HepG2 (cell line): Measurements from ENCODE around the gene TRIM27. TPM values are rescaled to one million over a fixed set of nuclear protein-coding genes. Genes with fewer than 3 reads are reported as not detected.
A peak's percentile ranks its signal among the peaks of the same experiment; 100 is the strongest.

ENCODE experiments used
- ETV6 ChIP-seq: sonication (generic); formaldehyde crosslinking; conservative IDR thresholded peaks from 2 replicates; pipeline ENCODE4 v1.4.0; 2020; ENCODE audit warnings: missing genetic modification reagents
- GATAD1 ChIP-seq: IDR thresholded peaks from 2 replicates; pipeline ENCODE4 v1.6.1; 2016; ENCODE audit warnings: missing genetic modification reagents, missing compliant biosample characterization
- JUND ChIP-seq: sonication (generic); formaldehyde crosslinking; IDR thresholded peaks from 2 replicates; pipeline ENCODE4 v1.8.0; 2022; ENCODE audit warnings: mild to moderate bottlenecking, missing genetic modification reagents
- KDM5A ChIP-seq: fragments of 200-600 bp; sonication (generic); IDR thresholded peaks from 2 replicates; pipeline ENCODE4 v1.7.0; 2018; ENCODE audit warnings: antibody characterized with exemption, mild to moderate bottlenecking, low read length, borderline replicate concordance
- PRPF4 ChIP-seq: fragments of 200-400 bp; formaldehyde crosslinking; IDR thresholded peaks from 2 replicates; pipeline ENCODE4 v1.6.1; 2016; ENCODE audit warnings: low read length, low read depth; ENCODE audit not compliant: poor library complexity, severe bottlenecking
- SMAD9 ChIP-seq: sonication (generic); formaldehyde crosslinking; IDR thresholded peaks from 2 replicates; pipeline ENCODE4 v1.5.1; 2020; ENCODE audit warnings: mild to moderate bottlenecking, missing genetic modification reagents
- SRSF1 ChIP-seq: fragments of 200-400 bp; formaldehyde crosslinking; optimal IDR thresholded peaks from 2 replicates; pipeline ENCODE3; 2017; ENCODE audit warnings: mild to moderate bottlenecking, low read depth, low read length, moderate library complexity
- TBX3 ChIP-seq: fragments of 450-650 bp; IDR thresholded peaks from 2 replicates; pipeline ENCODE4 v1.6.1; 2017; ENCODE audit warnings: antibody characterized with exemption, mild to moderate bottlenecking, inconsistent platforms, borderline replicate concordance
- U2AF2 ChIP-seq: fragments of 200-400 bp; formaldehyde crosslinking; IDR thresholded peaks from 2 replicates; pipeline ENCODE4 v1.6.1; 2017; ENCODE audit warnings: low read depth, mild to moderate bottlenecking, low read length
- ZBTB3 ChIP-seq: sonication (generic); formaldehyde crosslinking; IDR thresholded peaks from 2 replicates; pipeline ENCODE4 v1.4.0; 2020; ENCODE audit warnings: low read depth, mild to moderate bottlenecking, moderate library complexity, missing genetic modification reagents, borderline replicate concordance
- ZMAT3 ChIP-seq: sonication (generic); formaldehyde crosslinking; conservative IDR thresholded peaks from 2 replicates; pipeline ENCODE4 v1.7.0; 2021; ENCODE audit warnings: missing genetic modification reagents
- ZMYM3 ChIP-seq: sonication (generic); formaldehyde crosslinking; IDR thresholded peaks from 2 replicates; pipeline ENCODE4 v1.5.1; 2020; ENCODE audit warnings: mild to moderate bottlenecking, missing genetic modification reagents
- ZNF143 ChIP-seq: sonication (generic); formaldehyde crosslinking; IDR thresholded peaks from 2 replicates; pipeline ENCODE4 v1.4.0; 2020; ENCODE audit warnings: missing genetic modification reagents
- ZNF644 ChIP-seq: IDR thresholded peaks from 2 replicates; pipeline ENCODE4 v1.6.1; 2016; ENCODE audit warnings: low read depth
- polyA plus RNA-seq, 8 experiments: library from polyadenylated mRNA; depleted of rRNA in 3 of 8; stranded (reverse) in 7 of 8; unstranded in 1 of 8; fragments of >200 nt; fragmentation: Illumina TruSeq in 4 of 8; extraction: Trizol in 4 of 8; gene quantifications; 2 replicates each; pipeline versions ENCODE4 v1.2.1 to v1.2.3, GENCODE V29; 2011 to 2016; ENCODE audit warnings: low read depth in 4 of 8, missing spikeins in 1 of 8, mixed read lengths in 1 of 8; ENCODE audit not compliant: insufficient read depth in 1 of 8
- total RNA-seq, 5 experiments: library from RNA; depleted of rRNA; stranded (reverse); fragments of >200 nt; fragmentation: Illumina TruSeq; extraction: Trizol; gene quantifications; 2 replicates each; pipeline ENCODE4 v1.2.3, GENCODE V29; 2016; ENCODE audit warnings: low read depth in 1 of 5
- TF ChIP-seq, protein P1 (sequence below): fragments of 450-650 bp; IDR thresholded peaks from 2 replicates; pipeline ENCODE4 v1.6.1; 2017
- TF ChIP-seq, protein P2 (sequence below): sonication (generic); formaldehyde crosslinking; IDR thresholded peaks from 2 replicates; pipeline ENCODE4 v1.4.0; 2020; ENCODE audit warnings: missing genetic modification reagents, borderline replicate concordance
- TF ChIP-seq, protein P3 (sequence below): sonication (generic); formaldehyde crosslinking; IDR thresholded peaks from 2 replicates; pipeline ENCODE4 v1.8.1; 2023; ENCODE audit warnings: missing genetic modification reagents, inconsistent platforms, borderline replicate concordance
- TF ChIP-seq, protein P4 (sequence below): sonication (generic); formaldehyde crosslinking; IDR thresholded peaks from 2 replicates; pipeline ENCODE4 v1.8.1; 2023; ENCODE audit warnings: mild to moderate bottlenecking, missing genetic modification reagents
- TF ChIP-seq, protein P5 (sequence below): sonication (generic); formaldehyde crosslinking; IDR thresholded peaks from 2 replicates; pipeline ENCODE4 v1.5.1; 2020; ENCODE audit warnings: mild to moderate bottlenecking, moderate library complexity, missing genetic modification reagents

The TRIM27 gene
- total and polyA plus RNA-seq, 2 of the 13 experiments (the other 11 are each of a cell fraction or from before 2014, with no cell fraction given): 88.6 to 112 TPM

DNA sequence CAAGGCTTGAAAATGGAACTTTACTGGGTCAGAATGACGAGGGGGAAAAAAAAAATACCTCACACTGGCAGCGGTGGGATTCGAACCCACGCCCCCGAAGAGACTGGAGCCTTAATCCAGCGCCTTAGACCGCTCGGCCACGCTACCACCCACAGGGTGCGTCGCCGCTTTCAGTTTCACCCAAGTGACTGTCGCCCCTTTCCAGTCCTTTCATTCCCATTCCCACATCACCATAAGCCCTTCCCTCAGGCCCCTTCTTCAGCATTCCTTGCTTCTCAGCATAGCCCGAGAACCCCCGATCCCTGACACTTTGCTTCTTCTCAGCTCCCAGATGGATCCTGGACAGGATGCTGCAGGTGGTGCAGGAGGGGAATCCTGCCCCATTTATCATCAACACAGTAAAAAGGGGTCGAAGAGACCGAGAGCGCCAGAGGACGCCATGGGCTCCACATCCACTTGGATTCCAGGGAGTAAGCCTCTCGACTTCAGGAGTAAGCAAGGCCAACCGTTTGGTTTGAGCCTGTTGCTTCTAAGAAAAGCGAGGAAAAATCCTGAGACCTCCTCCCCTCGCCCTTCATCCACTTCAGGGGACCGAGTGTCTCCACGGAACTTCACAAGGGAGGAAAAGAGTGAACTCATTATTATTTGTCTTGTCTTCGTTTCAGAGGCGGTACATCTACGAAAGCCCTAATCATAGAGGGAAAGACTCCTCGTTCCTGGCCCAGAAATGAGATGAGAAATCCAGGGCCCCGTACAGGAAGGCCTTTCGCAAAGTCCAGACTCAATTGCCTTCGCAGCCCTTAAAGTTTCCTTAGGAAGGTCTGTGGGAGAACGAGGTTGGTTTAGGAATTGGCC is 20.0 kb upstream of the TRIM27 start (continued):
- TF ChIP-seq, protein P1, sequence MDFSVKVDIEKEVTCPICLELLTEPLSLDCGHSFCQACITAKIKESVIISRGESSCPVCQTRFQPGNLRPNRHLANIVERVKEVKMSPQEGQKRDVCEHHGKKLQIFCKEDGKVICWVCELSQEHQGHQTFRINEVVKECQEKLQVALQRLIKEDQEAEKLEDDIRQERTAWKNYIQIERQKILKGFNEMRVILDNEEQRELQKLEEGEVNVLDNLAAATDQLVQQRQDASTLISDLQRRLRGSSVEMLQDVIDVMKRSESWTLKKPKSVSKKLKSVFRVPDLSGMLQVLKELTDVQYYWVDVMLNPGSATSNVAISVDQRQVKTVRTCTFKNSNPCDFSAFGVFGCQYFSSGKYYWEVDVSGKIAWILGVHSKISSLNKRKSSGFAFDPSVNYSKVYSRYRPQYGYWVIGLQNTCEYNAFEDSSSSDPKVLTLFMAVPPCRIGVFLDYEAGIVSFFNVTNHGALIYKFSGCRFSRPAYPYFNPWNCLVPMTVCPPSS: no peak
- TF ChIP-seq, protein P2, sequence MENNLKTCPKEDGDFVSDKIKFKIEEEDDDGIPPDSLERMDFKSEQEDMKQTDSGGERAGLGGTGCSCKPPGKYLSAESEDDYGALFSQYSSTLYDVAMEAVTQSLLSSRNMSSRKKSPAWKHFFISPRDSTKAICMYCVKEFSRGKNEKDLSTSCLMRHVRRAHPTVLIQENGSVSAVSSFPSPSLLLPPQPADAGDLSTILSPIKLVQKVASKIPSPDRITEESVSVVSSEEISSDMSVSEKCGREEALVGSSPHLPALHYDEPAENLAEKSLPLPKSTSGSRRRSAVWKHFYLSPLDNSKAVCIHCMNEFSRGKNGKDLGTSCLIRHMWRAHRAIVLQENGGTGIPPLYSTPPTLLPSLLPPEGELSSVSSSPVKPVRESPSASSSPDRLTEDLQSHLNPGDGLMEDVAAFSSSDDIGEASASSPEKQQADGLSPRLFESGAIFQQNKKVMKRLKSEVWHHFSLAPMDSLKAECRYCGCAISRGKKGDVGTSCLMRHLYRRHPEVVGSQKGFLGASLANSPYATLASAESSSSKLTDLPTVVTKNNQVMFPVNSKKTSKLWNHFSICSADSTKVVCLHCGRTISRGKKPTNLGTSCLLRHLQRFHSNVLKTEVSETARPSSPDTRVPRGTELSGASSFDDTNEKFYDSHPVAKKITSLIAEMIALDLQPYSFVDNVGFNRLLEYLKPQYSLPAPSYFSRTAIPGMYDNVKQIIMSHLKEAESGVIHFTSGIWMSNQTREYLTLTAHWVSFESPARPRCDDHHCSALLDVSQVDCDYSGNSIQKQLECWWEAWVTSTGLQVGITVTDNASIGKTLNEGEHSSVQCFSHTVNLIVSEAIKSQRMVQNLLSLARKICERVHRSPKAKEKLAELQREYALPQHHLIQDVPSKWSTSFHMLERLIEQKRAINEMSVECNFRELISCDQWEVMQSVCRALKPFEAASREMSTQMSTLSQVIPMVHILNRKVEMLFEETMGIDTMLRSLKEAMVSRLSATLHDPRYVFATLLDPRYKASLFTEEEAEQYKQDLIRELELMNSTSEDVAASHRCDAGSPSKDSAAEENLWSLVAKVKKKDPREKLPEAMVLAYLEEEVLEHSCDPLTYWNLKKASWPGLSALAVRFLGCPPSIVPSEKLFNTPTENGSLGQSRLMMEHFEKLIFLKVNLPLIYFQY (CRISPR knock-in tag): no peak
- TF ChIP-seq GATAD1 (CRISPR knock-in tag) (peak; percentile 51; the same call in 1 of the 2 replicates), PRPF4 (peak; percentile 99), ZMAT3 (no peak), SMAD9 (CRISPR knock-in tag) (no peak), U2AF2 (no peak), ZBTB3 (CRISPR knock-in tag) (no peak), KDM5A (peak; percentile 51; the same call in 1 of the 2 replicates), ZMYM3 (CRISPR knock-in tag) (peak; percentile 82), ETV6 (CRISPR knock-in tag) (no peak), ZNF143 (CRISPR knock-in tag) (no peak), TBX3 (no peak), SRSF1 (no peak), JUND (CRISPR knock-in tag) (no peak), ZNF644 (CRISPR knock-in tag) (no peak)
- TF ChIP-seq, protein P3, sequence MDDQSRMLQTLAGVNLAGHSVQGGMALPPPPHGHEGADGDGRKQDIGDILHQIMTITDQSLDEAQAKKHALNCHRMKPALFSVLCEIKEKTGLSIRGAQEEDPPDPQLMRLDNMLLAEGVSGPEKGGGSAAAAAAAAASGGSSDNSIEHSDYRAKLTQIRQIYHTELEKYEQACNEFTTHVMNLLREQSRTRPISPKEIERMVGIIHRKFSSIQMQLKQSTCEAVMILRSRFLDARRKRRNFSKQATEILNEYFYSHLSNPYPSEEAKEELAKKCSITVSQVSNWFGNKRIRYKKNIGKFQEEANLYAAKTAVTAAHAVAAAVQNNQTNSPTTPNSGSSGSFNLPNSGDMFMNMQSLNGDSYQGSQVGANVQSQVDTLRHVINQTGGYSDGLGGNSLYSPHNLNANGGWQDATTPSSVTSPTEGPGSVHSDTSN (CRISPR knock-in tag): no peak
- TF ChIP-seq, protein P4, sequence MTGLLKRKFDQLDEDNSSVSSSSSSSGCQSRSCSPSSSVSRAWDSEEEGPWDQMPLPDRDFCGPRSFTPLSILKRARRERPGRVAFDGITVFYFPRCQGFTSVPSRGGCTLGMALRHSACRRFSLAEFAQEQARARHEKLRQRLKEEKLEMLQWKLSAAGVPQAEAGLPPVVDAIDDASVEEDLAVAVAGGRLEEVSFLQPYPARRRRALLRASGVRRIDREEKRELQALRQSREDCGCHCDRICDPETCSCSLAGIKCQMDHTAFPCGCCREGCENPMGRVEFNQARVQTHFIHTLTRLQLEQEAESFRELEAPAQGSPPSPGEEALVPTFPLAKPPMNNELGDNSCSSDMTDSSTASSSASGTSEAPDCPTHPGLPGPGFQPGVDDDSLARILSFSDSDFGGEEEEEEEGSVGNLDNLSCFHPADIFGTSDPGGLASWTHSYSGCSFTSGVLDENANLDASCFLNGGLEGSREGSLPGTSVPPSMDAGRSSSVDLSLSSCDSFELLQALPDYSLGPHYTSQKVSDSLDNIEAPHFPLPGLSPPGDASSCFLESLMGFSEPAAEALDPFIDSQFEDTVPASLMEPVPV (CRISPR knock-in tag): 0 out of 2 replicates have a peak, but pooled peaks have one; percentile 57
- TF ChIP-seq, protein P5, sequence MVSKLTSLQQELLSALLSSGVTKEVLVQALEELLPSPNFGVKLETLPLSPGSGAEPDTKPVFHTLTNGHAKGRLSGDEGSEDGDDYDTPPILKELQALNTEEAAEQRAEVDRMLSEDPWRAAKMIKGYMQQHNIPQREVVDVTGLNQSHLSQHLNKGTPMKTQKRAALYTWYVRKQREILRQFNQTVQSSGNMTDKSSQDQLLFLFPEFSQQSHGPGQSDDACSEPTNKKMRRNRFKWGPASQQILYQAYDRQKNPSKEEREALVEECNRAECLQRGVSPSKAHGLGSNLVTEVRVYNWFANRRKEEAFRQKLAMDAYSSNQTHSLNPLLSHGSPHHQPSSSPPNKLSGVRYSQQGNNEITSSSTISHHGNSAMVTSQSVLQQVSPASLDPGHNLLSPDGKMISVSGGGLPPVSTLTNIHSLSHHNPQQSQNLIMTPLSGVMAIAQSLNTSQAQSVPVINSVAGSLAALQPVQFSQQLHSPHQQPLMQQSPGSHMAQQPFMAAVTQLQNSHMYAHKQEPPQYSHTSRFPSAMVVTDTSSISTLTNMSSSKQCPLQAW (CRISPR knock-in tag): peak; percentile 43
